ENCODE data around the gene TMEM164.

DNA sequence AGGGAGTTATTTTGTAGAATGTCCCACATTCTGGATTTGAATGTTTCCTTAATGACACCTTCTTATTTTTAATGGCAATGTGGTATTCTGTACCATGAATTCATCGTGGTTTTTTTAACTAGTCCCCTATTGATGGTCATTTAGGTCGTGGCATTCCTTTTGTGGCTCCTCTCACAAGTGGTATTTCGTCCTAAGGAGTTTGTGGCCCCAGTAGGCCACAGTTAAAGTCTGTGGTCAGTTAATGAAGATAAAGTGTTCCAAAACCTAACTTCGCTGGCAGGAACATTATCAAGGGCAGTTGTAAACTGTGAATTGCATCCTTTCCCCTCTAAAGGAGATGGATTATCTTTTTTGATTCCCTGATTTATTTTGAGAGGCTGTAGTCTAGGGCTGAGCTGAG, 133.2 kb downstream of the TMEM164 start:
- TF ChIP-seq, protein P1, sequence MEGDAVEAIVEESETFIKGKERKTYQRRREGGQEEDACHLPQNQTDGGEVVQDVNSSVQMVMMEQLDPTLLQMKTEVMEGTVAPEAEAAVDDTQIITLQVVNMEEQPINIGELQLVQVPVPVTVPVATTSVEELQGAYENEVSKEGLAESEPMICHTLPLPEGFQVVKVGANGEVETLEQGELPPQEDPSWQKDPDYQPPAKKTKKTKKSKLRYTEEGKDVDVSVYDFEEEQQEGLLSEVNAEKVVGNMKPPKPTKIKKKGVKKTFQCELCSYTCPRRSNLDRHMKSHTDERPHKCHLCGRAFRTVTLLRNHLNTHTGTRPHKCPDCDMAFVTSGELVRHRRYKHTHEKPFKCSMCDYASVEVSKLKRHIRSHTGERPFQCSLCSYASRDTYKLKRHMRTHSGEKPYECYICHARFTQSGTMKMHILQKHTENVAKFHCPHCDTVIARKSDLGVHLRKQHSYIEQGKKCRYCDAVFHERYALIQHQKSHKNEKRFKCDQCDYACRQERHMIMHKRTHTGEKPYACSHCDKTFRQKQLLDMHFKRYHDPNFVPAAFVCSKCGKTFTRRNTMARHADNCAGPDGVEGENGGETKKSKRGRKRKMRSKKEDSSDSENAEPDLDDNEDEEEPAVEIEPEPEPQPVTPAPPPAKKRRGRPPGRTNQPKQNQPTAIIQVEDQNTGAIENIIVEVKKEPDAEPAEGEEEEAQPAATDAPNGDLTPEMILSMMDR (IDR thresholded peaks at IDR 0.05 in 2 of 3, conservative IDR thresholded peaks at IDR 0.05 in 1 of 3; ENCODE audit: control insufficient read depth in 2 of 3, extremely low read depth in 1 of 3, insufficient read depth in 1 of 3, low read depth in 3 of 3, low read length in 3 of 3) = no peak
- TF ChIP-seq EZH2 (IDR thresholded peaks at IDR 0.05; ENCODE audit: borderline replicate concordance, control insufficient read depth, low read depth, low read length) (no peak), REST (IDR thresholded peaks at IDR 0.05; ENCODE audit: low read depth, low read length) (no peak), PBX3 (IDR thresholded peaks at IDR 0.05; ENCODE audit: insufficient replicate concordance, low read depth, low read length) (no peak), POLR2A (IDR thresholded peaks at IDR 0.05; ENCODE audit: low read depth, low read length) (no peak), ZBTB40 (IDR thresholded peaks at IDR 0.05; ENCODE audit: borderline replicate concordance) (no peak), USF2 (IDR thresholded peaks at IDR 0.05; ENCODE audit: borderline replicate concordance, low read depth, low read length) (no peak), NR2C2 (IDR thresholded peaks at IDR 0.05; ENCODE audit: borderline replicate concordance, control insufficient read depth, insufficient read length, low read depth) (no peak), CREB1 (IDR thresholded peaks at IDR 0.05; ENCODE audit: low read depth) (no peak)

Data from GM12878 (cell line).